CD8-positive, alpha-beta memory T cell (primary cell): ENCODE measurements around the gene SGPP2. TPM values are rescaled to one million over a fixed set of nuclear protein-coding genes. Genes with fewer than 3 reads are reported as not detected.

Experiments used
- CTCF ChIA-PET: fragments of 350-600 bp; sonication (Branson Sonifier 250); formaldehyde crosslinking; loops from one replicate; lab custom pipeline; 2021; ENCODE audit warnings: antibody characterized with exemption; lab: Charles Lee
- POLR2A ChIA-PET: fragments of 350-600 bp; sonication (Branson Sonifier 250); formaldehyde crosslinking; loops from one replicate; lab custom pipeline; 2021; ENCODE audit warnings: antibody characterized with exemption; lab: Charles Lee
- DNase-seq, 5 donors: peaks; one replicate each; pipeline versions ENCODE4 v3.0.0 to v3.0.0-alpha.2; 2020 to 2022; ENCODE audit warnings: mixed read lengths in 1 of 5
- H3K27ac ChIP-seq: one replicate; pipeline ENCODE4 v1.7.0; 2013; ENCODE audit warnings: low read depth, mild to moderate bottlenecking, low read length, moderate library complexity
- H3K27me3 ChIP-seq: 2 replicates; pipeline ENCODE4 v1.7.0; 2013; ENCODE audit warnings: low read length, mild to moderate bottlenecking; ENCODE audit not compliant: insufficient read depth, poor library complexity, severe bottlenecking
- H3K36me3 ChIP-seq: 2 replicates; pipeline ENCODE4 v1.7.0; 2013; ENCODE audit warnings: mild to moderate bottlenecking, low read length, moderate library complexity; ENCODE audit not compliant: insufficient read depth
- H3K4me1 ChIP-seq: 2 replicates; pipeline ENCODE4 v1.7.0; 2013; ENCODE audit warnings: mild to moderate bottlenecking, low read length, moderate library complexity; ENCODE audit not compliant: insufficient read depth
- H3K4me3 ChIP-seq: 2 replicates; pipeline ENCODE4 v1.7.0; 2013; ENCODE audit warnings: mild to moderate bottlenecking, low read length
- H3K9me3 ChIP-seq: 2 replicates; pipeline ENCODE4 v1.7.0; 2013; ENCODE audit warnings: mild to moderate bottlenecking, low read length
- H3K27ac Mint-ChIP-seq, 8 donors: one replicate each; pipeline ENCODE4 v1.8.0; 2020 to 2021; ENCODE audit warnings: mixed read lengths in 8 of 8, mild to moderate bottlenecking in 6 of 8, inconsistent platforms in 3 of 8, moderate library complexity in 3 of 8
- H3K27me3 Mint-ChIP-seq, 2 donors: one replicate each; pipeline ENCODE4 v1.8.0; 2020 to 2021; ENCODE audit warnings: mixed read lengths in 2 of 2, mild to moderate bottlenecking in 1 of 2, moderate library complexity in 1 of 2
- H3K36me3 Mint-ChIP-seq, 3 donors: one replicate each; pipeline ENCODE4 v1.8.0; 2020 to 2021; ENCODE audit warnings: mixed read lengths in 3 of 3, inconsistent platforms in 1 of 3, mild to moderate bottlenecking in 1 of 3
- H3K4me1 Mint-ChIP-seq, 3 donors: one replicate each; pipeline ENCODE4 v1.8.0; 2020 to 2021; ENCODE audit warnings: mixed read lengths in 3 of 3, inconsistent platforms in 1 of 3, mild to moderate bottlenecking in 1 of 3
- H3K4me3 Mint-ChIP-seq, 7 donors: one replicate each; pipeline ENCODE4 v1.8.0; 2020 to 2021; ENCODE audit warnings: mixed read lengths in 7 of 7, mild to moderate bottlenecking in 6 of 7, moderate library complexity in 4 of 7, inconsistent platforms in 2 of 7
- H3K9me3 Mint-ChIP-seq, 5 donors: one replicate each; pipeline ENCODE4 v1.8.0; 2020 to 2022; ENCODE audit warnings: mixed read lengths in 5 of 5, mild to moderate bottlenecking in 3 of 5, moderate library complexity in 2 of 5, inconsistent platforms in 1 of 5
- polyA plus RNA-seq: library from polyadenylated mRNA; unstranded; fragments of 300-500 nt; fragmentation: Illumina TruSeq; gene quantifications from one replicate; pipeline ENCODE4 v1.2.3, GENCODE V29; 2021
- total RNA-seq, 2 experiments: library from RNA; stranded (reverse); gene quantifications; one replicate each; pipeline ENCODE4 v1.2.3, GENCODE V29; 2021

Gene SGPP2
- total and polyA plus RNA-seq, 3 experiments from 2014 or later, result 2.2 to 7.6 (median 6.5) TPM

DNA sequence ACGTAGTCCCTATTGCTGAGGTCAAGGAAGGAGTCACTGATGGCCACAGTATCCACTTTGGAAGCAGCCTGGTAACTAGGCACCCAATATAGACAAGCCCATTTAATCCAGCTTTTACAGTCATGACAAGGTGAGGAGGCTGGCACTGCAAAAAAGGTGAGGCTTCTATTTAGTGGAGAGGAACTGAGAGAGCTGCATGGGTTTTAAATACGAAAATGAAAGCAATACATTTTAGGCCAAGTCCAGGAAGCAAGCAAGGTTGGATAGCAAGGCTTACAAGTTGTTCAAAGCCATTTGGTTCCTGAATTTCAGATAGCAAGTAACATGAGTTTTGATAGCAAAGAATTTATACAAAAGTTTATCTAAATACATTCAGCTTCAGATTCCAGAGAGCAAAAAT, 80.4 kb downstream of the SGPP2 start:
- Histone ChIP-seq H3K4me1 (no peaks in the 10 kb centered on the region), H3K9me3 (no peaks in the 10 kb centered on the region), H3K4me3 (no peak overlapping the region), H3K36me3 (no peaks in the 10 kb centered on the region), H3K27me3 (no peaks in the 10 kb centered on the region), H3K27ac (no peak overlapping the region)
- ChIA-PET CTCF (no interaction called here), POLR2A (no interaction called here)
- peaks cover 6 to 17% (median 14%) of the 10 kb centered on the region in 3 donors for H3K4me1 Mint-ChIP-seq
- H3K4me3 Mint-ChIP-seq, result peak overlapping the region in 1 of 7 donors; percentile 5
- peak overlapping the region in 2 of 8 donors; percentile 18 to 73 for H3K27ac Mint-ChIP-seq
- no peak for DNase-seq
- peaks cover 0 to 1% (median 0%) of the 10 kb centered on the region in 3 donors for H3K36me3 Mint-ChIP-seq
- H3K9me3 Mint-ChIP-seq, result no peaks in the 10 kb centered on the region
- H3K27me3 Mint-ChIP-seq, result peaks cover 0 to 4% of the 10 kb centered on the region in 2 donors

GRCh38 chr2:222506230-222506935, 82.0 kb downstream of the SGPP2 start:
- no peak for DNase-seq
- H3K4me1 ChIP-seq, result no peaks in the 10 kb centered on the region
- Mint-ChIP-seq H3K36me3 (peaks cover 0 to 1% (median 0%) of the 10 kb centered on the region in 3 donors), H3K27ac (peak overlapping the region in 1 of 8 donors; percentile 34), H3K9me3 (peaks cover 0 to 2% (median 0%) of the 10 kb centered on the region in 5 donors), H3K4me1 (peaks cover 6 to 17% (median 14%) of the 10 kb centered on the region in 3 donors), H3K27me3 (peaks cover 0 to 2% of the 10 kb centered on the region in 2 donors), H3K4me3 (no peak overlapping the region)
- H3K36me3 ChIP-seq, result no peaks in the 10 kb centered on the region
- H3K27ac ChIP-seq, result no peak overlapping the region
- POLR2A ChIA-PET, result no interaction called here
- H3K27me3 ChIP-seq, result no peaks in the 10 kb centered on the region
- no peak overlapping the region for H3K4me3 ChIP-seq
- CTCF ChIA-PET, result no interaction called here
- H3K9me3 ChIP-seq, result no peaks in the 10 kb centered on the region

- Histone ChIP-seq H3K36me3 (no peaks in the 10 kb centered on the region), H3K4me3 (no peak overlapping the region), H3K27ac (no peak overlapping the region), H3K4me1 (no peaks in the 10 kb centered on the region), H3K27me3 (no peaks in the 10 kb centered on the region), H3K9me3 (no peaks in the 10 kb centered on the region)
- Mint-ChIP-seq H3K4me3 (no peak overlapping the region), H3K36me3 (peaks cover 0 to 7% (median 0%) of the 10 kb centered on the region in 3 donors), H3K4me1 (no peaks in the 10 kb centered on the region), H3K9me3 (peaks cover 0 to 7% (median 1%) of the 10 kb centered on the region in 5 donors), H3K27me3 (peaks cover 5 to 16% of the 10 kb centered on the region in 2 donors), H3K27ac (no peak overlapping the region)
- CTCF ChIA-PET, result no interaction called here
- no peak for DNase-seq
- POLR2A ChIA-PET, result no interaction called here
Observed at GRCh38 chr2:222514901-222515300, 90.6 kb downstream of the SGPP2 start.

DNA sequence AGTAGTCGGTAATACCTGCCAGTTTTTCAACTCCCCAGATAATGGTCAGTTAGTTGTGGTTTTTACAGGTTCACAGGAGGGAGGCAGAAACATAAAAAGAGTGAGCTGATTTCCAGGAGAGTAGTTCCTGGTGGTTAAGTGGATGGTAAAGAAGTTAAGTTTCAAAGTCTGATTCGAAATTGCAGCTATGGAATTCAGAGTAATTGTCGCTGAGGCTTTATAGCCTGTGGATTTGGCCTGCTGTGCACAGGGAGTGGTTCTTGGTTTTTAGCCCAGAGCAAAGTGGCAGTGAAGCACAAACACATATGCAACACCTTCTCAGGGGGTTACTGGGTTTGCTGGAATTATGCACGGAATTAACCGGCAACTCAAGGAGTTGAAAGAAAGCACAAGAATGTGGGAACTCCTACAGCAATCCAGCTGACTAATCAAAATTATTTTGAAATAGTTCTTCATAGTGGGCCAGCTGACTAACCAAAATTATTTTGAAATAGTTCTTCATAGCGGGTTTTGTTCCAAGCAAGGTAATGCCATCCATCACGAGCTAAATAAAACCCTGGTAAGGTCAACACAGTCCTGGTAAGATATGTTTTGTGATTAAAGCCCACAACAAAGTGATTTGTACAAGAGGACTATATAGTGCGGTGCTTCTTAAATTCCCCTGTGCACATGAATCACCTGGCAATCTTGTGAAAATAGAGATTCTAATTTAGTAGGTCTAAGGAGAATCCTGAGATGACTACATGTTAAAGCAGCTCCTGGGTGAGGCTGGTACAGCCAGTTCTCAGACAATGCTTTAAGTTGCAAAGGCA, 94.4 kb downstream of the SGPP2 start:
- Histone ChIP-seq H3K36me3 (no peaks in the 10 kb centered on the region), H3K9me3 (no peaks in the 10 kb centered on the region), H3K4me3 (no peak overlapping the region), H3K4me1 (no peaks in the 10 kb centered on the region), H3K27me3 (no peaks in the 10 kb centered on the region), H3K27ac (no peak overlapping the region)
- Mint-ChIP-seq H3K4me3 (no peak overlapping the region), H3K9me3 (peaks cover 0 to 2% (median 0%) of the 10 kb centered on the region in 5 donors), H3K27ac (no peak overlapping the region), H3K27me3 (peaks cover 2 to 18% of the 10 kb centered on the region in 2 donors), H3K4me1 (no peaks in the 10 kb centered on the region), H3K36me3 (peaks cover 0 to 2% (median 0%) of the 10 kb centered on the region in 3 donors)
- POLR2A ChIA-PET, result no interaction called here
- DNase-seq, result no peak
- CTCF ChIA-PET, result no interaction called here

DNA sequence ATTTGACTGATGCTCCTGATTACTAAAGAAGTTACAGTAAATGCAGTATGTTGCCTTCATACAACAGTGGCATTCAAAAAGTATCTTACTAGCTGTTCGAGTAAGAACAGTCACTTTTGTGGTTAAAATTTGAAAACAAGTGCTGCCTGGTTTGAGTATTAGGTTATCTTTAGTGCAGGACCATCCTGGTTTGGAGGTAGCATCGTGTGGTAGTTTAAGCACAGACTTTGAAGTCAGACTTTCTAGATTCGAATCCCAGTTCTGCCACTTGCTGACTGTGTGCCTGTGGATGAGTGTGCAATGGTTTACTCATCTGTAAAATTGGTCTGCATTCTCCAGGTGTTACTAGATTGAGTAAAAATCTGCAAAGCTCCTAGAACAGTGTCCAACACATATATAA, 96.8 kb downstream of the SGPP2 start:
- no peaks in the 10 kb centered on the region for H3K36me3 ChIP-seq
- H3K27ac ChIP-seq, result no peak overlapping the region
- no peaks in the 10 kb centered on the region for H3K4me1 Mint-ChIP-seq
- no peak overlapping the region for H3K4me3 Mint-ChIP-seq
- H3K4me3 ChIP-seq, result no peak overlapping the region
- peaks cover 5 to 10% of the 10 kb centered on the region in 2 donors for H3K27me3 Mint-ChIP-seq
- H3K36me3 Mint-ChIP-seq, result peaks cover 1 to 6% (median 2%) of the 10 kb centered on the region in 3 donors
- no peaks in the 10 kb centered on the region for H3K27me3 ChIP-seq
- no peaks in the 10 kb centered on the region for H3K9me3 Mint-ChIP-seq
- no peaks in the 10 kb centered on the region for H3K4me1 ChIP-seq
- no peak overlapping the region for H3K27ac Mint-ChIP-seq
- ChIA-PET POLR2A (no interaction called here), CTCF (no interaction called here)
- no peaks in the 10 kb centered on the region for H3K9me3 ChIP-seq
- DNase-seq, result no peak

GRCh38 chr2:222522082-222522481, 97.7 kb downstream of the SGPP2 start:
- Mint-ChIP-seq H3K27ac (no peak overlapping the region), H3K4me3 (no peak overlapping the region), H3K4me1 (peaks cover 0 to 7% (median 6%) of the 10 kb centered on the region in 3 donors), H3K27me3 (peaks cover 5 to 6% of the 10 kb centered on the region in 2 donors), H3K9me3 (peaks cover 0 to 4% (median 0%) of the 10 kb centered on the region in 5 donors), H3K36me3 (peaks cover 4 to 8% (median 4%) of the 10 kb centered on the region in 3 donors)
- ChIA-PET CTCF (no interaction called here), POLR2A (no interaction called here)
- H3K4me1 ChIP-seq, result no peaks in the 10 kb centered on the region
- no peak overlapping the region for H3K27ac ChIP-seq
- no peaks in the 10 kb centered on the region for H3K36me3 ChIP-seq
- no peak overlapping the region for H3K4me3 ChIP-seq
- no peaks in the 10 kb centered on the region for H3K27me3 ChIP-seq
- no peaks in the 10 kb centered on the region for H3K9me3 ChIP-seq
- no peak for DNase-seq

DNA sequence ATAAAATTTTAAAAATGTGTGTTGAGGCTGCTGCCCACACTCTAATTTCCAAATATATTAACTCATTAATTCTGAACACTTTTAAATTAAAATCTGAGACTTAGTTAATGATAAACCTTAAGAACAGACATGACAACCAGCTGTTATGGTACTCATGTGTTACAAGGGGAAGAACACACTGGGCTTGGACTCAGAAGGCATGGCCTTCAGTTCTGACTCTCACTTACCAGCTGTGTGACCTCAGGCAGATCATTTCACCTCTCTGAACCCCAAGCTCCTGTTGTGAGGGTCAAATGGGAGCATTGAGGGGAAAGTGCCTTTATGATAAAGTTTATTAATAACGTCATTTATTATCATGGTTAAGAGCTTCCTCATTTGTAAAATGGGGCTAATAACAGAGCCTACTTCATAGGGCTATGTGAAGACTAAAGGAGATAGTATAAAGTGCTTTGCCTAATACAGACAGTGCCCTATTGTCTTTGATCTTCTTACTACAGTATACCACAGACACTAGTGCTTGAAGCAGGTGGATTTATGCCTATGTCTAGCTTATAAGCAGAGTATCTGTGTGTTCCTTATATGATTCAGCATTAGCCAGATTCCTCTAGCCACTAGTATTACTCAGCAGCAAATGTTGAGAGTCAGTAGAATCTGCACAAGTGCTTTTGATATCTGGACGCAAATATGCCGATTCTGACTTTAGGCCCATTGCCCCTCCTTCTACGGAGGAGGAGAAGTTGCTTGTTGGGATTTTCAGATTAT, 99.6 kb downstream of the SGPP2 start:
- Mint-ChIP-seq H3K27me3 (peaks cover 3 to 6% of the 10 kb centered on the region in 2 donors), H3K9me3 (peaks cover 0 to 4% (median 0%) of the 10 kb centered on the region in 5 donors), H3K4me1 (peaks cover 0 to 7% (median 6%) of the 10 kb centered on the region in 3 donors), H3K27ac (no peak overlapping the region), H3K36me3 (peaks cover 4 to 8% (median 5%) of the 10 kb centered on the region in 3 donors), H3K4me3 (no peak overlapping the region)
- DNase-seq, result no peak
- Histone ChIP-seq H3K36me3 (no peaks in the 10 kb centered on the region), H3K4me1 (no peaks in the 10 kb centered on the region), H3K9me3 (no peaks in the 10 kb centered on the region), H3K27me3 (no peaks in the 10 kb centered on the region), H3K4me3 (no peak overlapping the region), H3K27ac (no peak overlapping the region)
- ChIA-PET POLR2A (no interaction called here), CTCF (no interaction called here)
